ENCODE measurements around the gene CNOT9. TPM values are rescaled to one million over a fixed set of nuclear protein-coding genes. Genes with fewer than 3 reads are reported as not detected.
A peak's percentile ranks its signal among the peaks of the same experiment; 100 is the strongest.
"Not testable (repeated sequence)": the region's sequence is repeated elsewhere in the genome, so short reads cannot be mapped to it uniquely, and the experiment has no call there.

The CNOT9 gene, protein sequence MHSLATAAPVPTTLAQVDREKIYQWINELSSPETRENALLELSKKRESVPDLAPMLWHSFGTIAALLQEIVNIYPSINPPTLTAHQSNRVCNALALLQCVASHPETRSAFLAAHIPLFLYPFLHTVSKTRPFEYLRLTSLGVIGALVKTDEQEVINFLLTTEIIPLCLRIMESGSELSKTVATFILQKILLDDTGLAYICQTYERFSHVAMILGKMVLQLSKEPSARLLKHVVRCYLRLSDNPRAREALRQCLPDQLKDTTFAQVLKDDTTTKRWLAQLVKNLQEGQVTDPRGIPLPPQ
- 100 to 1,000 TPM in 1 of 2 donors, 10 to 100 TPM in 1; 74.1 to 102 TPM for total RNA-seq

DNA sequence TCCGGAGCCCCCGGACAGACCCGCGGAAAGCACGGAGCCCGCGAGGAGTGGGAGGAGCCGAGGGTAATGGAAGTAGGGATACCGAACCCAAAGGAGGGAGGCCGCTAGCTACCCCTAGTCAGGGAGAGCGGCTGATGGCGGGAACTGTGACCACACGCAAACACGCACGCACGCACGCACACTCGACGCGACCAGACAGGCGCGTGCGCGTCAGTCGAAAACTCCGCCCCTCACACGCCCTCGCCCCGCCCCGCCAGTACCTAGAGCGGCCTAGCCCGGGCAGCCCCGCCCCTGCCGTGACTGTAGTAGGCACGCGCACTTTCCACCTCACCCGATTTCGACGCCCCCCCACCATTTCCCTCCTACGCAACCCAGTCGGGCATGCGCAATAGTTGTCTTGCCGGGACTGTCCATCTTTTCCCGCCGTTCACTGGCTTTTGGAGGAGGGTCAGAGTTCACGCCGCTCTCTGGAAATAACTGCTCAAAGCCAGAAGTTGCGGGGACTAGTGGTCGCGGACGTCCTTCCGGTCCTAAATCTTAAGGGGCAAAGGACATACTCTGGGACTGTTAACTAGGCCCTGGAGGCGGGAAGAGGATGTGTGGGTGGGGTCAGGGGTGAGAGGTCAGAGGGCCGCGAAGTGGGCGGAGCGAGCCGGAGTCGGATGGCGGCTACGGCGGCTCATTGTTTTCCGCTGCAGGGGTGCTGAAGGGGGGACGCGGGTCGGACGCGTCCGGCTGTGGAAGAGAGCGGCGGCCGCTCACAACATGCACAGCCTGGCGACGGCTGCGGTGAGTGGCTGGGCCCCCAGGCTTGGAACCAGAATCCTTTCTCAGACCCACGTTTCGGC is at the start of gene CNOT9, which contains the start of gene USP37:
Gene CNOT9, plus strand, starts transcription at position 650 of the 848 bp plus-strand sequence. Its CDS starts 116 bp downstream, at position 766.
Gene USP37, minus strand, starts transcription at position 162 of the 848 bp plus-strand sequence. CDS start 9,698 bp downstream, outside the sequence.
- peaks cover 100% of the 10 kb centered on the region for H3K36me3 Mint-ChIP-seq (ENCODE audit: low read depth)
- H3K27me3 Mint-ChIP-seq = no peaks in the 10 kb centered on the region
- peak within 1 kb of the TSS; percentile 89 for H3K27ac Mint-ChIP-seq
- H3K9me3 Mint-ChIP-seq = no peaks in the 10 kb centered on the region
- H3K4me1 Mint-ChIP-seq = peaks cover 42% of the 10 kb centered on the region
- H3K4me3 Mint-ChIP-seq = peak within 1 kb of the TSS; percentile 91
- ATAC-seq (replicated peaks) = peak; percentile 87

DNA sequence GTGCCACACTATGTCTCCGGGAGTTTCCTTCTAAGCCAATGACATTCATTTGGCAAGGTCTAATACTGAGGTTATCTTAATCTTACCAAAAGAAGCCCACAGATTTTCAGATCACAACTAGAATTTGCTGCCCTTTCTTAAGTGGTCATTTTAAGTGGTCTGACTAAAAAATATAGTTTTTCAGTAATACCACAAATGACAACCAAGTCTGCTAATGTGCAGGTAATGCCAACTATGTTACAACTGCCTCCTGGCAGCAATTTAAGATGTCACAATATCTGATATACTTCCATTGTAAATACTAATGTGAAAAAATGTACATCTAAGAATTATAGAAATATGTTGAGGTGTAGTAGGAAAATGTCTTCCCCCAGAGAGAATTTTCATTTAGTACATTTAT is 49.8 kb upstream of the CNOT9 start:
- peaks cover 95% of the 10 kb centered on the region for H3K36me3 Mint-ChIP-seq (ENCODE audit: low read depth)

DNA sequence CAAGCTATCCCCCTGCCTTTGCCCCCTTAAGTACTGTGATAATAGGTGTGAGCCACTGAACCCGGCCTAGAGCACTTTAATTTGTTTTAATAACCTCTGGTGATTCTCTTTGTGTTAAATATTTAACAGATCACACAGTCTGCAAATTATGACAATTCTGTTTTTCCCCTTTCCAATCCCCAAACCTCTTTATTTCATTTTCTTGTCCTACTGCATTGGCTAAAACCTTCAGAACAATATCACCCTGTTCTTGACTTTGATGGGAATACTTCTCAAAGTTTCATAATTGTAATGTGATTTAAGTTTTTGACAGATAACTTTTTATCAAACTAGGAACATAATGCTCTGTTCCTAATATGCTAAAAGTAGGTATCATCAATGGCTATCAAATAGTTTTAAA is 45.0 kb upstream of the CNOT9 start:
- H3K27ac Mint-ChIP-seq = no peak overlapping the region
- H3K4me1 Mint-ChIP-seq = peaks cover 9% of the 10 kb centered on the region
- H3K9me3 Mint-ChIP-seq = no peaks in the 10 kb centered on the region
- no peaks in the 10 kb centered on the region for H3K27me3 Mint-ChIP-seq
- no peak overlapping the region for H3K4me3 Mint-ChIP-seq
- ATAC-seq (replicated peaks) = no peak
- H3K36me3 Mint-ChIP-seq (ENCODE audit: low read depth) = peaks cover 96% of the 10 kb centered on the region

More for the DNA sequence above, 49.8 kb upstream of the CNOT9 start:
- Mint-ChIP-seq H3K4me3 (no peak overlapping the region), H3K4me1 (peaks cover 26% of the 10 kb centered on the region), H3K27ac (peak overlapping the region; percentile 58), H3K27me3 (no peaks in the 10 kb centered on the region), H3K9me3 (no peaks in the 10 kb centered on the region)
- ATAC-seq (replicated peaks) = no peak

- H3K36me3 Mint-ChIP-seq (ENCODE audit: low read depth) = peaks cover 99% of the 10 kb centered on the region
- H3K4me1 Mint-ChIP-seq; H3K4me3 Mint-ChIP-seq; H3K9me3 Mint-ChIP-seq; H3K27ac Mint-ChIP-seq; ATAC-seq (replicated peaks); H3K27me3 Mint-ChIP-seq: not testable (repeated sequence)
These were observed 40.2 kb upstream of the CNOT9 start for GRCh38 chr2:218528409-218528808.

- no peak for ATAC-seq (replicated peaks)
- Mint-ChIP-seq H3K27me3 (no peaks in the 10 kb centered on the region), H3K27ac (no peak overlapping the region), H3K36me3 (ENCODE audit: low read depth) (peaks cover 98% of the 10 kb centered on the region), H3K4me3 (no peak overlapping the region), H3K4me1 (no peaks in the 10 kb centered on the region), H3K9me3 (no peaks in the 10 kb centered on the region)
These were observed 38.6 kb upstream of the CNOT9 start for GRCh38 chr2:218529990-218530389.

GRCh38 chr2:218536804-218537494 is 31.7 kb upstream of the CNOT9 start:
- Mint-ChIP-seq H3K4me3 (no peak overlapping the region), H3K27ac (no peak overlapping the region), H3K27me3 (no peaks in the 10 kb centered on the region), H3K4me1 (no peaks in the 10 kb centered on the region), H3K36me3 (ENCODE audit: low read depth) (peaks cover 99% of the 10 kb centered on the region), H3K9me3 (no peaks in the 10 kb centered on the region)
- ATAC-seq (replicated peaks) = no peak

- Mint-ChIP-seq H3K4me1 (no peaks in the 10 kb centered on the region), H3K27me3 (no peaks in the 10 kb centered on the region), H3K4me3 (no peak overlapping the region), H3K36me3 (ENCODE audit: low read depth) (peaks cover 100% of the 10 kb centered on the region), H3K9me3 (no peaks in the 10 kb centered on the region), H3K27ac (no peak overlapping the region)
- no peak for ATAC-seq (replicated peaks)
These were observed 28.6 kb upstream of the CNOT9 start for GRCh38 chr2:218540015-218540414.

DNA sequence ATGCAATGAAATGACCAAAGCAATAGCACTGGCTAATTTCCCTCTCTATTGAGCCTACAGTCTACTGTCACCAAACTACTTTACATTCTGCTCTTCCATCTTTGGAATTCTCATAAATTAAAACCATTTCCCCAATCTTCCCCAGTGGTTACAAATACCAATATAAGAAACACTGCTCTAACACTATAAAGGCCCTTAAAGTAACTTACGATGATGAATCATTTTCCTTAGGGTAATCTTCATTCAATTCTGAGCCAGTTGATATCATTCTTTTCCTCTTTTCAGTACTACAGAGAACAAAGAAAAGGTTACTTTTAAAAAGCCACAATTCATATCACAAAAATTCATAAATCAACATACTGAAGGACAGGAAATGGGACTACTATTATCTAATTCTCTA is 22.6 kb upstream of the CNOT9 start:
- Mint-ChIP-seq H3K4me1 (no peaks in the 10 kb centered on the region), H3K27ac (no peak overlapping the region), H3K36me3 (ENCODE audit: low read depth) (peaks cover 99% of the 10 kb centered on the region), H3K9me3 (no peaks in the 10 kb centered on the region), H3K4me3 (no peak overlapping the region), H3K27me3 (no peaks in the 10 kb centered on the region)
- no peak for ATAC-seq (replicated peaks)

- H3K9me3 Mint-ChIP-seq = no peaks in the 10 kb centered on the region
- no peak for ATAC-seq (replicated peaks)
- no peak overlapping the region for H3K27ac Mint-ChIP-seq
- H3K27me3 Mint-ChIP-seq = no peaks in the 10 kb centered on the region
- H3K4me1 Mint-ChIP-seq = no peaks in the 10 kb centered on the region
- peaks cover 99% of the 10 kb centered on the region for H3K36me3 Mint-ChIP-seq (ENCODE audit: low read depth)
- H3K4me3 Mint-ChIP-seq = no peak overlapping the region
These were observed 21.1 kb upstream of the CNOT9 start for GRCh38 chr2:218547511-218547910.

GRCh38 chr2:218547978-218548377 is 20.7 kb upstream of the CNOT9 start:
- Mint-ChIP-seq H3K4me3 (no peak overlapping the region), H3K27ac (no peak overlapping the region), H3K9me3 (no peaks in the 10 kb centered on the region), H3K36me3 (ENCODE audit: low read depth) (peaks cover 99% of the 10 kb centered on the region), H3K27me3 (no peaks in the 10 kb centered on the region), H3K4me1 (peaks cover 1% of the 10 kb centered on the region)
- no peak for ATAC-seq (replicated peaks)

GRCh38 chr2:218554225-218554624 is 14.4 kb upstream of the CNOT9 start:
- H3K4me1 Mint-ChIP-seq = peaks cover 18% of the 10 kb centered on the region
- H3K36me3 Mint-ChIP-seq (ENCODE audit: low read depth) = peaks cover 99% of the 10 kb centered on the region
- not testable (repeated sequence) for H3K4me3 Mint-ChIP-seq; H3K27ac Mint-ChIP-seq; H3K27me3 Mint-ChIP-seq; H3K9me3 Mint-ChIP-seq; ATAC-seq (replicated peaks)

DNA sequence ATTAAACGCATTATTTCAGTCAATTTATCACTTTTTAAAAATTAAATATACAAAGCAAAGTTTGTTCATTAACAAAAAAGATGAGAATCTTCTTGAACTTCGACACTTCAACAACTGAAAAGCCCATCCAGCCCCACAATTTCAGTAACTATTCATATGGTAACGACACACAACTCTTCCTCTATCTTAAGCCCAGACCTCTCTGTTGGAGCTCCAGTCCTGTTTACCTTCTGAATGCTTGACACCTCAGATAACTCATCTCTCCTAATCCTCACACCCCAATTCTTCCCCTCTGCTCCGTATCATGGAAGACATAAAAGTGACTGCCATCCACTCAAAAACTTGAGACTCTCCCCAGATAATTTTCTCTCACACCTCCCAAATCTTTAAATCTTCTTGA is 13.1 kb upstream of the CNOT9 start:
- H3K4me1 Mint-ChIP-seq = peaks cover 18% of the 10 kb centered on the region
- peak overlapping the region; percentile 3 for H3K27ac Mint-ChIP-seq
- no peaks in the 10 kb centered on the region for H3K27me3 Mint-ChIP-seq
- H3K4me3 Mint-ChIP-seq = no peak overlapping the region
- H3K9me3 Mint-ChIP-seq = no peaks in the 10 kb centered on the region
- ATAC-seq (replicated peaks) = no peak
- peaks cover 100% of the 10 kb centered on the region for H3K36me3 Mint-ChIP-seq (ENCODE audit: low read depth)

DNA sequence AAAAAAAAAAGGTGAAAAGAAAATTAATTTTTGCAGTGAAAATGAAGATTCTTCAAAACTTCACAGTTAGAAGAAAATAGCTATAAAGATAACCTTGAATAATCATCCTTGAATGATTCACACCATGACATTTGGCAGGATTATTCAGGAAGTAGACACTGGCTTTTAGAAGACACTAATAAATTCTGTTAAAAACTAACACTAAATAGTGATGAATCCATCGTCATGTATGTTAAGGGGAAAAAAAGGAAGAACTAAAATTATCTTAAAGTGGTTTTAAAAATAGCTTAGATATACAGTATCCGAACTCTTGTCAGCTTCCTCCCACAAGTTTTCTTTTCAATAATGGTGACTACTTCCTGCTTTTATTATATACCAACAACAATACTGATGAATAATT is 10.7 kb upstream of the CNOT9 start:
- no peaks in the 10 kb centered on the region for H3K9me3 Mint-ChIP-seq
- H3K4me3 Mint-ChIP-seq = no peak overlapping the region
- no peak overlapping the region for H3K27ac Mint-ChIP-seq
- H3K27me3 Mint-ChIP-seq = no peaks in the 10 kb centered on the region
- peaks cover 18% of the 10 kb centered on the region for H3K4me1 Mint-ChIP-seq
- H3K36me3 Mint-ChIP-seq (ENCODE audit: low read depth) = peaks cover 100% of the 10 kb centered on the region
- ATAC-seq (replicated peaks) = no peak

GRCh38 chr2:218558986-218559385 is 9.7 kb upstream of the CNOT9 start:
- Mint-ChIP-seq H3K36me3 (ENCODE audit: low read depth) (peaks cover 100% of the 10 kb centered on the region), H3K9me3 (no peaks in the 10 kb centered on the region), H3K4me3 (no peak overlapping the region), H3K27me3 (no peaks in the 10 kb centered on the region), H3K27ac (no peak overlapping the region), H3K4me1 (peaks cover 18% of the 10 kb centered on the region)
- no peak for ATAC-seq (replicated peaks)

Measured in activated T-helper 17 cell treated with anti-CD3 and anti-CD28 coated beads, Interleukin-2, amount 50 U/mL, for 72 hours (primary cell).